Effector CD4-positive, alpha-beta T cell (primary cell): ENCODE measurements around the gene UGT2A2.

Experiments used
- DNase-seq: peaks from one replicate; pipeline ENCODE4 v3.0.0-alpha.2; 2020

The UGT2A2 gene

GRCh38 chr4:69568787-69569186 lies 70.7 kb downstream of the UGT2A2 start:
- no peak for DNase-seq

- DNase-seq: no peak
Observed at GRCh38 chr4:69563424-69563823, 76.0 kb downstream of the UGT2A2 start.

- DNase-seq: no peak
Observed at GRCh38 chr4:69549651-69550050, 89.8 kb downstream of the UGT2A2 start.

- no peak for DNase-seq
Observed at GRCh38 chr4:69546134-69546765, 93.2 kb downstream of the UGT2A2 start.
